ENCODE data around the gene ZBED6.
"Not testable (repeated sequence)": the region's sequence is repeated elsewhere in the genome, so short reads cannot be mapped to it uniquely, and the experiment has no call there.

Gene ZBED6

DNA sequence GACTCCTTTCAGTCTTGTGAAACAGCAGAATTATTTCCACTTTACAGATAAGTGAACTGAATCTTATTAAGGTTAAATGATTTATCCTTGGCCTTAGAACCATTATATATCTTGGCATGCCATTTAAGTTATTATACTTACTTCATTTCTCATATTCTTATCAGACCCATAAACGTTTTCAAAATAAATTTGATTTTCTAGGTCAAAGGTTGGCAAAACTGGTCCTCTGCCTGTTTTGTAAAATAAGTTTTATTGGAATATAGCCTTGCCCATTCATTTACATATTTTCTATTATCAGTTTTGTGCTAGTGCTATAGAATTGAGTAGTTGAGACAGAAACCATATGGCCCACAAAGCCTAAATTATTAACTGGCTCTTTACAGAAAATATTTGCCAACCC, 33.1 kb downstream of the ZBED6 start:
- Histone ChIP-seq H3K27ac (ENCODE audit: insufficient read depth, low read length, poor library complexity, severe bottlenecking) (no peak overlapping the region), H3K4me1 (ENCODE audit: control insufficient read depth, insufficient read depth, low read length, poor library complexity, severe bottlenecking) (no peaks in the 10 kb centered on the region), H3K9me3 (ENCODE audit: control insufficient read depth, low read length) (no peaks in the 10 kb centered on the region), H3K36me3 (ENCODE audit: control insufficient read depth, insufficient read depth, low read length) (peaks cover 57% of the 10 kb centered on the region), H3K4me3 (ENCODE audit: insufficient read depth, low read depth, low read length, poor library complexity, severe bottlenecking) (no peak overlapping the region), H3K27me3 (replicated peaks; ENCODE audit: control insufficient read depth, insufficient read depth, low read length, poor library complexity, severe bottlenecking) (no peaks in the 10 kb centered on the region)
- no peak for DNase-seq

DNA sequence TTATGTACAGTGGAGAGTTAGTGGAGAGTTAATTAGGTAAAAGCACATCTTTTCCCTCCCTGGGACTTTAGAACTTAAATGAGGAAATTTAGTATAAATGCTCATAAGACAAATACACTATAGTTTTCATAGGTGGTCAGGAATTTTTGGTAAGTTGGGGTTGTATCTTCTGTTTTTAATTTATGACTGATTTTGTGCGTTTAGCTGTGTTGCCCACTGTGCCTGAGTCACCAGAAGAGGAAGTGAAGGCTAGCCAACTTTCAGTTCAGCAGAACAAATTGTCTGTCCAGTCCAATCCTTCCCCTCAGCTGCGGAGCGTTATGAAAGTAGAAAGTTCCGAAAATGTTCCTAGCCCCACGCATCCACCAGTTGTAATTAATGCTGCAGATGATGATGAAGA, 33.8 kb downstream of the ZBED6 start:
- DNase-seq; H3K4me1 ChIP-seq (ENCODE audit: control insufficient read depth, insufficient read depth, low read length, poor library complexity, severe bottlenecking); H3K27me3 ChIP-seq (replicated peaks; ENCODE audit: control insufficient read depth, insufficient read depth, low read length, poor library complexity, severe bottlenecking); H3K27ac ChIP-seq (ENCODE audit: insufficient read depth, low read length, poor library complexity, severe bottlenecking); H3K4me3 ChIP-seq (ENCODE audit: insufficient read depth, low read depth, low read length, poor library complexity, severe bottlenecking); H3K9me3 ChIP-seq (ENCODE audit: control insufficient read depth, low read length): not testable (repeated sequence)
- peaks cover 62% of the 10 kb centered on the region for H3K36me3 ChIP-seq (ENCODE audit: control insufficient read depth, insufficient read depth, low read length)

DNA sequence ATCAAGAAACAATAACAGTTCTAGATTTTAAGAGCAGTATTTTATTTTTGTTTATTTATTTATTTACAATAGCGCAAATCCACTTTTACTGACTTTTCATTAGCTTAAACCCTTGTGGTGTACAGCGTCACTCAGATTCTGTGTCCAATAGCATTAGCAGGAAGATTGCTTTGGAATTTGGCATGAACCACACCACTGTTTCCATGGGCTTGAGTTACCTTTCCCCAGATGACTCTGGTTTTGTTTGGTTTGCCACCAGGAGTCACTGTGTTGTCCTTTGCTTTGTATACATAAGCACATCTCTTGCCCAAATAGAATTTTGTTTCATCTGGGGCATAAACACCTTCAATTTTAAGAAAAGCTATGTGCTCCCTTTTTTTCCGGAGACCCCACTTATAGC, 40.1 kb downstream of the ZBED6 start:
- no peak overlapping the region for H3K4me3 ChIP-seq (ENCODE audit: insufficient read depth, low read depth, low read length, poor library complexity, severe bottlenecking)
- DNase-seq: no peak
- H3K36me3 ChIP-seq (ENCODE audit: control insufficient read depth, insufficient read depth, low read length): peaks cover 81% of the 10 kb centered on the region
- no peaks in the 10 kb centered on the region for H3K9me3 ChIP-seq (ENCODE audit: control insufficient read depth, low read length)
- no peaks in the 10 kb centered on the region for H3K27me3 ChIP-seq (replicated peaks; ENCODE audit: control insufficient read depth, insufficient read depth, low read length, poor library complexity, severe bottlenecking)
- no peak overlapping the region for H3K27ac ChIP-seq (ENCODE audit: insufficient read depth, low read length, poor library complexity, severe bottlenecking)
- H3K4me1 ChIP-seq (ENCODE audit: control insufficient read depth, insufficient read depth, low read length, poor library complexity, severe bottlenecking): no peaks in the 10 kb centered on the region

DNA sequence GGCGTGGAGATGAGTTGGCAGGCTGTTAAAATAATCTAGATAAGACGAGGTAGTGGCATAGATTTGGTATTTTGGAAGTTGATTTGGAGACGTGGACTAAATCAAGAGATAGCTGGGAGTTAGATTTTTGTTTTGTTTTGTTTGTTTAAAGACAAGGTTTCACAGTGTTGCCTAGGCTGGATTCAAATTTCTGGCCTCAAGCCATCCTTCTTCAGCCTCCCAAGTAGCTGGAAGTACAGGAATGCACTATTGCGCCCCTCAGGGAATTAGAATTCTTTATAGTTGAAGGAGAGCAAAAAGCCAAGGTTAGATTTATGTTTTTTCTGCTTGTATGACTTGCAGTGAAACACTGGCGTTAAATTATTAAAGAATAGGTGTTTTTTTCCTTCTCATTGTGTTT, 43.7 kb downstream of the ZBED6 start:
- no peak for DNase-seq

DNA sequence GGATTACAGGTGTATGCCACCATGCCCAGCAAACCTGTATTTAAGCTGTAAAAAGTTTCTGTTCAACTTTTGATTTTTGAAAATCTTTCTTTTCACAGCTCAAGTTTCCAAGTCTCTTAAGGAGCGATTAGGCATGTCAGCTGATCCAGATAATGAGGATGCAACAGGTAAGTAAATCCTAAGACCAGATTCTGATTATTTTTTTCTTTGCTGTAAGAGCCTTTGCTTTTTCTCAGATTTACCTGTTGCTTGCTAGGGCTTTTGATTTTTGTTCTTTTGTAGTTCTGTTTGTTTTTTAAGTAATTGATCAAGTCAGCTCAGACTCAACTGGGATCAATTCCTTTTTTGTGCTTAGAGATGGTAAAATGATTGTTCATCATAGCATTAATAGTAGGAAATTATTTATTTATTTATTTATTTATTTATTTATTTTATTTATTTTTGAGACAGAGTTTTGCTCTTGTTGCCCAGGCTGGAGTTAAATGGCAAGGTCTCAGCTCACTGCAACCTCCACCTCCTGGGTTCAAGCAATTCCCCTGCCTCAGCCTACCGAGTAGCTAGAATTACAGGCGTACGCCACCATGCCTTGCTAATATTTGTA, 44.9 kb downstream of the ZBED6 start:
- Histone ChIP-seq H3K27me3 (replicated peaks; ENCODE audit: control insufficient read depth, insufficient read depth, low read length, poor library complexity, severe bottlenecking) (no peaks in the 10 kb centered on the region), H3K4me1 (ENCODE audit: control insufficient read depth, insufficient read depth, low read length, poor library complexity, severe bottlenecking) (no peaks in the 10 kb centered on the region), H3K4me3 (ENCODE audit: insufficient read depth, low read depth, low read length, poor library complexity, severe bottlenecking) (no peak overlapping the region), H3K36me3 (ENCODE audit: control insufficient read depth, insufficient read depth, low read length) (peaks cover 59% of the 10 kb centered on the region), H3K9me3 (ENCODE audit: control insufficient read depth, low read length) (no peaks in the 10 kb centered on the region), H3K27ac (ENCODE audit: insufficient read depth, low read length, poor library complexity, severe bottlenecking) (no peak overlapping the region)
- no peak for DNase-seq

More for the DNA sequence above, 43.7 kb downstream of the ZBED6 start:
- H3K36me3 ChIP-seq (ENCODE audit: control insufficient read depth, insufficient read depth, low read length): peaks cover 61% of the 10 kb centered on the region
- no peaks in the 10 kb centered on the region for H3K27me3 ChIP-seq (replicated peaks; ENCODE audit: control insufficient read depth, insufficient read depth, low read length, poor library complexity, severe bottlenecking)
- H3K27ac ChIP-seq (ENCODE audit: insufficient read depth, low read length, poor library complexity, severe bottlenecking): no peak overlapping the region
- H3K4me3 ChIP-seq (ENCODE audit: insufficient read depth, low read depth, low read length, poor library complexity, severe bottlenecking): no peak overlapping the region
- no peaks in the 10 kb centered on the region for H3K9me3 ChIP-seq (ENCODE audit: control insufficient read depth, low read length)
- H3K4me1 ChIP-seq (ENCODE audit: control insufficient read depth, insufficient read depth, low read length, poor library complexity, severe bottlenecking): no peaks in the 10 kb centered on the region

GRCh38 chr1:203842559-203842876, 47.1 kb downstream of the ZBED6 start:
- H3K4me1 ChIP-seq (ENCODE audit: control insufficient read depth, insufficient read depth, low read length, poor library complexity, severe bottlenecking): no peaks in the 10 kb centered on the region
- DNase-seq: no peak
- H3K9me3 ChIP-seq (ENCODE audit: control insufficient read depth, low read length): no peaks in the 10 kb centered on the region
- H3K4me3 ChIP-seq (ENCODE audit: insufficient read depth, low read depth, low read length, poor library complexity, severe bottlenecking): no peak overlapping the region
- peaks cover 63% of the 10 kb centered on the region for H3K36me3 ChIP-seq (ENCODE audit: control insufficient read depth, insufficient read depth, low read length)
- H3K27me3 ChIP-seq (replicated peaks; ENCODE audit: control insufficient read depth, insufficient read depth, low read length, poor library complexity, severe bottlenecking): no peaks in the 10 kb centered on the region
- no peak overlapping the region for H3K27ac ChIP-seq (ENCODE audit: insufficient read depth, low read length, poor library complexity, severe bottlenecking)

DNA sequence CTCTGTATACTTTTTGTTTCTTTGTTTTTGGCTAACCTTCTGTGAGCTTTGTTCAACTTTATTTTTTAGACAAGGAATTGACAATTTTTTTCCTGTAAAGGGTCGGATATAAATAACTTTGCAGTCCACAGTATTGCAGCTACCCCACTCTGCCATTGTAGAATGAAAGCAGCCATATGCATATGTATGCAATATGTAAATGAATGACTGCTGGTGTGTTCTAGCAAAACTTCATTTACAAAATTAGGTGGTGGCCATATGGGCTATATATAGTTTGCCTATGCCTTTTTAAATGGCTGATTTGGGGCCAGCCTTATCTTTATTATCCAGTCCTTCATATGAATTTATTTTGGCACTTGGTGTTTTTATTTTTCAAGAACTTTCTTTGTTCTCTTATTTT, 48.0 kb downstream of the ZBED6 start:
- DNase-seq: no peak
- no peak overlapping the region for H3K27ac ChIP-seq (ENCODE audit: insufficient read depth, low read length, poor library complexity, severe bottlenecking)
- peaks cover 63% of the 10 kb centered on the region for H3K36me3 ChIP-seq (ENCODE audit: control insufficient read depth, insufficient read depth, low read length)
- H3K9me3 ChIP-seq (ENCODE audit: control insufficient read depth, low read length): no peaks in the 10 kb centered on the region
- no peaks in the 10 kb centered on the region for H3K27me3 ChIP-seq (replicated peaks; ENCODE audit: control insufficient read depth, insufficient read depth, low read length, poor library complexity, severe bottlenecking)
- no peaks in the 10 kb centered on the region for H3K4me1 ChIP-seq (ENCODE audit: control insufficient read depth, insufficient read depth, low read length, poor library complexity, severe bottlenecking)
- H3K4me3 ChIP-seq (ENCODE audit: insufficient read depth, low read depth, low read length, poor library complexity, severe bottlenecking): no peak overlapping the region
